GM10847 (cell line): ENCODE results near the gene ZSCAN25.

ENCODE experiments used
- POLR2A ChIP-seq: IDR thresholded peaks from 2 replicates; pipeline ENCODE4 v1.6.1; 2011; ENCODE audit not compliant: insufficient read length; ENCODE audit errors: extremely low read depth

Gene ZSCAN25

GRCh38 chr7:99616359-99617191, at the start of gene ZSCAN25:
ZSCAN25 (plus strand) TSS chr7:99616946; CDS start chr7:99619607, 2,661 bp downstream.
- TF ChIP-seq POLR2A = peak; percentile 78

- TF ChIP-seq POLR2A = no peak
Measured at GRCh38 chr7:99571768-99572167, 45.0 kb upstream of the ZSCAN25 start.

- no peak for TF ChIP-seq POLR2A
Measured at GRCh38 chr7:99573257-99573656, 43.5 kb upstream of the ZSCAN25 start.

- TF ChIP-seq POLR2A = no peak
Measured at GRCh38 chr7:99576251-99576650, 40.5 kb upstream of the ZSCAN25 start.

GRCh38 chr7:99579281-99579955, 37.3 kb upstream of the ZSCAN25 start:
- no peak for TF ChIP-seq POLR2A

- no peak for TF ChIP-seq POLR2A
Measured at GRCh38 chr7:99579956-99580777, 36.6 kb upstream of the ZSCAN25 start.

GRCh38 chr7:99588868-99589267, 27.9 kb upstream of the ZSCAN25 start:
- no peak for TF ChIP-seq POLR2A

DNA sequence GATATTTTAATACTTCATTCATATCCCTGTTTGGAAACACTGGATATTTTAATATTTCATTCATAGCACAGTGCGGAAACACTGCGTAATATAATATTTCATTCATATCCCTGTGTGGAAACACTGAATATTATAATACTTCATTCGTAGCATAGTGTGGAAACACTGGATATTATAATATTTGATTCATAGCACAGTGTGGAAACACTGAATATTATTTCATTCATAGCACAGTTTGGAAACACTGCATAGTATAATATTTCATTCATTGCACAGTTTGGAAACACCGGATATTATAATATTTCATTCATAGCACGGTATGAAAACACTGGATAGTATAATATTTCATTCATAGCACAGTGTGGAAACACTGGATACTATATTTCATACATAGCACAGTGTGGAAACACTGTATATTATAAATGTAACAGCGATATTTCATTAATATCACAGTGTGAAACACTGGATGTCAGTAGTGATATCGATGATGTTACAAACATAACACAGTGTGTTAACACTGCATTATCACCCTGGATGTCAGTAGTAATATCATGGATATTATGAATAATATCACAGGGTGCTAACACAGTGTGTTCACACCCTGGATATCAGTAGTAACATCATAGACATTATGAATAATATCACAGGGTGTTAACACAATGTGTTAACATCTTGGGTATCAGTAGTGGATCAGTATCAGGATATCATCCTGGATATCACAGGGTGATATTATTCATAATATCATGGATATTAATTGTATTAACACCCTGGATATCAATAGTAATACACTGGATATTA, 21.6 kb upstream of the ZSCAN25 start:
- TF ChIP-seq POLR2A = no peak

DNA sequence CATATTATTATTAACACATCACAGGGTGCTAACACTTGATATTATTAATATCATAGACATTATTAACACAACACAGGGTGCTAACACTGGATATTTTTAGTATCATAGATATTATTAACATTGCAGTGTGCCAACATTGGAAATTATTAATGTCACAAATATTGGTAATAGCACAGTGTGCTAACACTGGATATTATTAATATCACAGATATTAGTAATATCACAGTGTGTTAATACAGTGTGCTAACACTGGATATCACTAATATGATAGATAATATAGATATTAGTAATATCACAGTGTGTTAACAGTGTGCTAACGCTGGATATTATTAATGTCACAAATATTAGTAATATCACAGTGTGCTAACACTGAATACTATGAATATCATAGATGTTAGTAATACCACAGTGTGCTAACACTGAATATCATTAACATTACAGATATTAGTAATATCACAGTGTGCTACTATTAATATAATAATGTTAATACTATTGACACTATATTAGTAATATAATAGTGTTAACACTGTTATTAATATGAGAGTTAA, 20.3 kb upstream of the ZSCAN25 start:
- TF ChIP-seq POLR2A = no peak

DNA sequence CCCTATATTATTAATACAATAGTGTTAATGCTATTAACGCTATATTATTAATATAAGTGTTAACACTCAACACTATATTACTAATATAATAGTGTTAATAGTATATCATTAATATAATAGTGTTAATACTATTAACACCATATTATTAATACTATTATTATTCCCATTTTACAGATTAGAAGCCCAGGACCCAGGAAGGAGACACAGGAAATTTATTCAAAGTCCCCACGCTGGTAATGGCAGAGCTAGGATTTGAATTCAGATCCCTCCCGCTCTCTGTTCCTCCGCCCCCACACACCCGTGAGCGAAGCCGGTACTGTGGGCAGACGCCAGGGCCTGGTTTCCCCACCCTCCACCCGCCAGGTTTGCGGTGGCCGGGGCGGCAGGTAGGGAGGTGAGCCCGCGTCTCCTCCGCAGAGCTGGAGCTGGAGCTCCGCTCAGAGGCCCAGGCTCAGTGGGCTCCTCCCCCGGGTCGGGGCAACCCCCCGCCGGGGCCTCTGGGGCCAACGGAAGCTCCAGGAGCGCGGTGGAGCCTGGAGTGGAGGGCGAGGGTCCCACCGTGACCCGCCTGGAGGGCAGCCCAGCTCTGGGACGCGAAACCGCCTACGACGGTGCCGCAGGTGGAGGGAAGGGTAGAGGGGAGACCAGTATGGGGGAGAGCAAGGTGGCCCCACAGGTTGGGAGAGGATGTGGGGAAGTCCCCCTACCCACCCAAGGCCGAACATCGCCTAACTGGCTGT, 18.8 kb upstream of the ZSCAN25 start, which contains the start of gene TMEM225B:
Gene TMEM225B, plus strand, starts transcription at position 506 of the 740 bp plus-strand sequence. CDS start 6,122 bp downstream, outside the sequence.
- no peak for TF ChIP-seq POLR2A

DNA sequence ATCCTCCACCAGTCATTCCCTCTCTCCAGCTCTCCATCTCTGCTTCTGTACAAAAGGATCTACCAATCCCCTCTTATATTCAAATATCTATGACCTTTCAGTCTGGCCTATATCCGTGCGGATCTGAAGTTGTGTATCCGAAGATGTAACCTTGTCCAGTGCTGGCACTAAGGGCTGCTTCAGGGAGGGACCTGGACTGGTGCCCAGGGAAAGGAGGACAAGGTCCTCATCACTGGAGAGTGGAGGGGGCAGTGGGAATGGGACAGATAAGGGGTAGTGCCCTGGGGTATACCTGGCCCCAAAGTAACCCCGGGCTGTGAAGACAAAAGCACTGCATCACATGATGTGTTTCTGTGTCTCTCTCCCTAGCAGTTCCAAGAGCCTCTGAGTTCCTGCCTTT, 16.9 kb upstream of the ZSCAN25 start:
- TF ChIP-seq POLR2A = no peak

GRCh38 chr7:99601656-99602310, 15.0 kb upstream of the ZSCAN25 start:
- TF ChIP-seq POLR2A = no peak

- TF ChIP-seq POLR2A = no peak
Measured at GRCh38 chr7:99605527-99605926, 11.2 kb upstream of the ZSCAN25 start.
